HG02970 (cell line): ENCODE results near the gene SIN3A.
"Not testable (repeated sequence)": the region's sequence is repeated elsewhere in the genome, so short reads cannot be mapped to it uniquely, and the experiment has no call there.

Experiments used
- ATAC-seq: cut with Tn5 transposase; IDR thresholded peaks from one replicate; pipeline ENCODE4 v1.9.1; 2021; ENCODE audit warnings: mild to moderate bottlenecking, moderate library complexity, moderate number of reproducible peaks; ENCODE audit not compliant: unreplicated experiment, low FRiP score

The SIN3A gene

GRCh38 chr15:75451674-75452363 is at the start of gene SIN3A:
Gene SIN3A (minus strand): TSS chr15:75451690. CDS start chr15:75430375, 21,315 bp downstream.
- ATAC-seq = peak; percentile 35

- no peak for ATAC-seq
Observed at GRCh38 chr15:75493732-75494131, 42.2 kb upstream of the SIN3A start.

- ATAC-seq = no peak
Observed at GRCh38 chr15:75483961-75484360, 32.5 kb upstream of the SIN3A start.

DNA sequence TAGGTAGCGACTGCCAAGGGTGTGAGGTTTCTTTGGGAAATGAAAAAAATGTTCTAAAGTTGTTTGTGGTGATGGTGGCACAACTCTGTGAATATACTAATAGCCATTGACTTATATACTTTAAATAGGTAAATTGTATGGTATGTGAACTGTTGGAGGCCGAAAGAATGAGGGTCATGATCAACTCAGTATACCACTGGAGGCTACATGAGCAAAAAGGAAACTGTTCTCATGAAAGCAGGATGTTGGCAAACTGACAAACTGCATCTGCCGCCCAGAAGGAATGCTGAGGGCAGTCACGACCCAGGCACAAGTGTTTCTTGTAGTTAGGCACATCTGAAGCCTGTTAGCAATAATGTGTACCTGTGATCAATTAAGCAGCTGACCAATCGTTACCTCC is 32.1 kb upstream of the SIN3A start:
- not testable (repeated sequence) for ATAC-seq

- no peak for ATAC-seq
Observed at GRCh38 chr15:75483106-75483505, 31.6 kb upstream of the SIN3A start.

- ATAC-seq = not testable (repeated sequence)
Observed at GRCh38 chr15:75480463-75480862, 29.0 kb upstream of the SIN3A start.

GRCh38 chr15:75479670-75480069 is 28.2 kb upstream of the SIN3A start:
- ATAC-seq = no peak

DNA sequence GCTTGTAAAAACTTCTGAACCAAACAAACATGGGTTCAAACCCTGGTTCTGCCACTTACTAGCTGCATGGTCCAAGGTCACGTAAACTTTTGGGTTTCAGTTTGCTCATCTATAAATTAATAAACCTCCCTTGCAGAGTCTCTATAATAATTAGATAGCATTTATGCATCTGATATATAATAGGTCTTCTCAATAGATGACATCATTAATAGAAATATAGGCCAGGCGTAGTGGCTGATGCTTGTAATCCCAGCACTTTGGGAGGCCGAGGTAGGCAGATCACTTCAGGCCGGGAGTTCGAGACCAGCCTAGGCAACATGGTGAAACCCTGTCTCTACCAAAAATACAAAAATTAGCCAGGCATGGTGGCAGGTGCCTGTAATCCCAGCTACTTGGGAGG is 25.6 kb upstream of the SIN3A start:
- ATAC-seq = not testable (repeated sequence)

DNA sequence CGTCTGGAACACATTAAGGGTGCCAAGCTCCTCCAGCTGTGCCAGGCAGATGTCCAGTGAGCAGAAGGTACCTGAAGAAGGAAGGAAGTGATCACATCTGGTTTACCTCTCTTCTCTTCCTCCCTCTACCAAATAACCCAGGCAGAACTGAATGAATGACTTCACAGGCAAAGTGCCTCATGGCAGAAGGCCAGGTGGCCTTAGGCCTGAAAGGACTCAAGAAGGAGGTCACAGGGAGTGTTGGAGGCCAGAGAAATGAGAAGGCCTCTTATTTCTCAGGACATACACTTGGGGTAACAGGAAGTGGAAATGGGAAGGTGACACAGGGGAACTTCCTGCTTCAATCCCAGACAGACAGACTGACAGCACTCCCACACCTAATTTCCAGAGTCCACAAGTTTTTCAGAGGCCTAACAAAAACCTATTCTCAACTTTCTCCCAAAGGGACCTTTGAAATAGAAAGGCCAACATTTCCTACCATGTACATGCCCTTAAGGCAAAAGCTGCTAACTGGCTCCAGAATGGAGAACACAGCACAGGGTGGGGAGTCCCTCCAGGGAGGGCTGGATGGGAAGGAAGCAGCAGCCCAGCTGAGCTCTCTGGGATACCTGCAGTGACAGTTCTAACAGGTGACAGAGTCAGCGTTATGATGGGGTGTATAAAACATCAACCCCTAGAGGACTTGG is 17.6 kb upstream of the SIN3A start:
- ATAC-seq = no peak

GRCh38 chr15:75460646-75461045 is 9.2 kb upstream of the SIN3A start:
- ATAC-seq = no peak

DNA sequence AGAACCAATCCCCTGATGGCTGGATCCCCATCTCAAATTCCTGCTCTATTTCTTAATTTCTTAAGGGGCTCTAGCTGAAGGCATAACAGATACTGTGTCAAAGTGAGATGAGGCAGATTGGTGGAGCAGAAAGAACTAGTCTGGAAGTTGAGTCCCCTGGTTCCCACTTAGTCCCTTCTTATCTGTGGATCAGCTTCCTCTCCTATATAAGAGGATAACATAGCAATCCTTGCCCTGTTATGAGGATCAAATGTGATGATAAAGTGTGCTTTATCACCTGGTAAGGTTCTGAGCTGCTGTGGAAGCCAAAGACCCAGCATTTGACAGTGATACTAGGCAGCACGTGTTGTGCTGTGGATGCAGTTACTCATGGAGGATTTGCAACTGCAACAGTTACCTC is 8.1 kb upstream of the SIN3A start:
- ATAC-seq = no peak

DNA sequence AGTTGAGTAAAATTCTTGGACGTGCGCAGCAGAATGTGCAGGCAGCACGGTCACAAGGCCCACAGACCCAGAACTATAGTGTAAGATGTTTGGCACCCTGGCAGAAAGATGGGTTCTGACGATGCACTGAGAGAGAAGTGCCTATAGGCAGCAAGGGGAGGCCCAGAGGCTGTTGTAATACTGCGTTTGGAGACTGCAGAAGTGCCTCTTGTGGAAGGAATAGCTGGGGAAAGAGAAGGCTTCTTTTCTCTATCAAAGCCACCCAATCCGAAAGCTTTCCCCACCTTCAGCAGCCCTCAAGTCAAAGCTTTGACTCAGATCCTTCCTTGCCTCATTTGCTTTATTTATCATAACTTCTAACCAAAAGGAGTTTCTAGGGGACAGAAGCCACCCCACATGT is 5.2 kb upstream of the SIN3A start:
- ATAC-seq = no peak

- no peak for ATAC-seq
Observed at GRCh38 chr15:75455982-75456531, 4.6 kb upstream of the SIN3A start.

DNA sequence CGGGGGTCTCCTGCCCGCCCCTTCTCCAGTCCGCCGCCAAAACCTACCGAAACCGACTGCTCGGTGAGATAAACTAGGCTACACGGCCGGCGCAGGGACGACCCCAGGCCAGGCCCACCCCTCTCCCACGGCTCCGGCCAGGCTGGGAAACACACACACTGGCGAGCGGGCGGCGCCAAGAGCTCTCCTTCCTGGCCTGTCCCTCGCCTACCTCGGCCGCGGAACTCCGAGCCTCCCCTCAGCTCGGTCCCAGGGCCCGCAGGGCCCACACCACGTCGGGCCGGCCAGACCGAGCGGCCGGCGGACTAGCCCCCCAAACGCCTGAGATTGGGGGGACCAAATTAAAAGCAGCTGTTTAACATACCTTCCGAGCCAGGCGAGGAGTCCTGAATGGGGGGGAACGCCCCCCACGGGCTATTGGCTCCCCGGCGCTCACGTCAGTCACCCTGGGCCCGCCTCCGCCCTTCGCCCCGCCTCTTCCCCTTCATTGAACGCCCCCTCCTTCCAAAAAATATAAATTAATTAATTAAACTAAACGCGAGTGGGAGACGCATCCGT is 4.0 kb upstream of the SIN3A start:
- no peak for ATAC-seq

DNA sequence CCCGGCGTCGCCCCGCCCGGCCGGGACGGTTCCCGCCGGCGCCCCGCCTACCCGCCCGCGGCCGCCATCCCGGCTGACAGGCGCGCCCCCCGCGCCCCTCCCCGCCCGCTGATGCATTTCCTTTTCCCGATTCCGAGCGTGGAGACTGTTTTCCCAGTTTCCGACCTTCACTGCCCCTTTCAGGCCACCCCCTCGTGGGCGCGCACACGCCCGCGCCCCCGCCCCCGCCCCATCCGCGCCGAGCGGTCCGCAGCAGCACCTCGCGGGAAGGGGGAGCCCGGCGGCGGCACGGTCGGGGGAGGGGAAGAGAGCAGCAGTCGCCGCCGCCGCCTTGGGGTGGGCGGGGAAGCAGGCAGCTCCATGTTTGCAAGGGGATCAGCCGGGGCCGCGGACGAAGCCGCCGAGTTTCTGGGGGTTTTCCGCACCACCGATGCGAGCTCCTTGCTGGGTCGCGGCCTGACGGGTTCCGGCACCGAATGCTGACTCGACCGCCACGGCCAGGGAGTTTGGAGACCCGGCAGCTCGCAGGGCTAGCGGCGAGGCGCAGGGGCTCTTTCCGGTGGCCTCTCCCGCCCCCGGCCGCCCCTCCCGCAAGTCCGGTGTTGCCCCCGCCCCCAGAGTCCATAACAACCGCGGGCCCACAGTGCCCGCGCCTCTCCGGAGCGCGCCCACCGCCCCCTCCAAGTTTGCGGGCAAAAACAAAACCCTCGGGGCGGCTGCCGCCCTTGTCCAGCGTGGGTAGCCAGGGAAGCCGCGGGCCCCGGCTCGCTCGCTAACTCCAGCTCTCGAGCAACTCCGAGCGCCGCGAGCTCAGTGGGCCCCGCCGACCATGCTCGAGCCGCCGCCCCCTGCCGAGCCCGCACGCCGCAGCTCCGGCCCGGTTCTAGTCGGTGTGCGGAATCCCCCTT is 3.2 kb upstream of the SIN3A start:
- ATAC-seq = no peak

DNA sequence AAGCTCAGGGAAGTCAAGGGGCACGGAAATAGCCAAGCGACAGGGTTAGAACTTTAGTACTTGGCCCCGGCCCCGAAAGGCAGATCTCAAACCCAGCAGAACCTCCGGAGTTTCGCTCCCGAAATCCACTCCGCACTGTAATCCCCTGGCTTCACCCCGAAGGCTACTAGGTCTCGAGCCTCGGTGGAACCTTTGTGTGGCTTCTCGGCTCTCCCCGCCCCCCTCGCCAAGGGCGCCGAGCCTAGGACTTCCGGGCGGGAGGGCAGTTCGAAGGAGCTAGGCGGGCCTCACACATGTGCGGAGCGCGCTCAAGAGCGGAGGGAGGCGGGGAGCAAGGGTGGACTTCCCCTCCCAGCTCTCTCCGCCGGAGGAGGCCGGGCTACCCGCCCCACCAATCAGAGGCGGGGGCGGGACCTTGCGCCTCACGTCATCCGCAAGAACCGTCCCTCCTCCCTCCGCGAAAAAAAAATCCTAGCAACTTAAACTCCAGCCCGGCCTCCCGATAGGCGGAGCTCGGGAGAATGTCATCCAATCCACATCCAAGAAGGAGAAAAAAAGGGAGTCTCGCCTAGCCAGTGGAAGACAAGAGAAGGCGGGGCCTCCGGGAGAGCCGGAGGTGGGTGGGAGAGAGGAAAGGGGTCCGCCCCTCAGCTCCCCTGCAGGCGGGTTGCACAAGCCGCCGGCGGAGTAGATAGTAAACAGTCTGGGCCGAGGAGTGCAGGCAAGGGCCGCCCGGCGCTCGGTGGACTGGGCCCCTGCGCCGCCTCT is 2.4 kb upstream of the SIN3A start:
- ATAC-seq = peak; percentile 35

DNA sequence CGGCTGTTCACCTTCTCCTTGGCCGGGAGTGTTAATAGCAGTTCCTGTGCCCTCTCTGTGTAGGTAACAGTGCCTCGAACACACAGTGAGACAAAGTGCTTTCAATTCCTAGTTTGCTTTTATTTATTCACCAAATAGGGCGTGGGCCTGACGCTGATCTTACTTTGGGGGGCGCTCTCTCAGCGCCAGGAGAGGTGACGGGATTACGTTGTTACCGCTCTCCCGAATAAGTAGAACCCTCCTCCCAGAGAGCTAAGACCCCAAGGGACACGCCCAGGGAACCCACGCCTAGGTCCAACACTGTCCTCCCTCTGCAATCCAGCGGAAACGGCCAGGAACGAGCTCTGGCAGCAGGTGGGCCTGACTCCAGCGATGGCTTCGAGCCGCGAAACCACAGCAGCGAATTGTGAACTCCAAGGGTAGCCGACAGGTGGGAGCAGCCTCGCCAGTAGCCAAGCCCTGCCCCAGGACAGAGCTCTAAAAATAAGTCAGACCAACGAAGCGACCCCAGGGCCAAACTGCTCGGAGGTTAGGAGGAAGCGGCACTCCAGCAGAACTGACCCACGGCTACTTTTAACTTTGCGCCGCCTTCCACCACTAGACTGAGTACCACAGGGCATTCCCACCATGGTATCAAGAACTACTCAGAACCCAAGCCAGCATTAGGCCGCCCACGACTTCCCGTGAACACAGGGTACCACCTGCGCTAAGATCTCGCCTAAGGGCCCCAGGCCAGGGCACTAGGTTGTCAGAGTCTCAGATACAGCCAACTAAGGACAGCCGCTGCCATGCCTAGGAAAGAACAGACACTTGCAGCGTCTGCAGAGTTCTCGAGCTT is 1.6 kb upstream of the SIN3A start:
- no peak for ATAC-seq

DNA sequence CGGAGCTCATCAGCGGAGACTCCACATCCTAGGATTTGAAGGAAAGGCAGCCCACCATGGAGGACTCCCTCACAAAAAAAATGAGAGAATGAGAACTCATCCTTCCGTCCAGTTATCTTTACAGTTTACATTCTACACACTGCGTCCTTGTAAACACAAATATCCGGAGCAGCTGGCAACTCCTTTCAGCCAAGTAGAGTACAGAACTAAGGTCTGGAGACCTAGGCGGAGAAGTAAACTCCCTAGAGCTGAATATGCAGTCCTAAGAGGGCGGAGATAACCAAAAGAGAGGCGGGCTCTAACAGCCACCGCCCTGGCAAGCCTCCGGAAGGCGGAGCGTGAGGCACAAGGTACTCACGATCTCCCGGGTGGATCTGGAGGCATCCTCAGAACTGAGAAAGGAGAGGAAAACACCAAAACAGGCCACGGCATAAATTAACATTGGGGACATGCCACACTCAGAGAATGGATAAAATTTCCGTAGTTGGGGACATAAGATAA is 924 bp upstream of the SIN3A start:
- ATAC-seq = no peak

DNA sequence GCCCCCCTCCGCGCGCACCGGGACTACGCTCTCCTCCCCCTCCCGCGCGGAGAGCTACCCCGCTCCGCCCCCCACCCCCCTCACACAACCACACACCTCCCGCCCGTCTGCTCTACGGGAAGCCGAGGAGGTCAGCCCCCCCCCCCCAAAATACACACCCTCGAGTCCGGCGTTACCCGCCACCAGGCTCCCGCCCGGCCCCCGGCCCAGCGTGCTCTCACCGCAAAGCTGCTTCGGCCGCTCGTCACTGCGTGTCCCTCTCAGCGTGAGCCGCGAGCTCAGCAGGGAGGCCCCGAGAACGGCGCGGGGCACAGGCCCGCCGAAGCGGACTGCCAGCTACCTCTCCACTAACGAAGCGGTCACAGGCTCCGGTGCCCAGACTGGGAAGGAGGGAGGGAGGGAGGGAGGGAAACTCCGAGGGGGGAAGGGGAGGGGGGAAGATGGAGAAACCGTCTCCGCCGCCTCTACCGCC is 252 bp downstream of the SIN3A start:
- ATAC-seq = no peak
